GM18858 (cell line): ENCODE measurements around the gene OPALIN.

ENCODE experiments used
- ATAC-seq: cut with Tn5 transposase; IDR thresholded peaks from one replicate; pipeline ENCODE4 v1.9.1; 2021; ENCODE audit not compliant: unreplicated experiment

Gene OPALIN

DNA sequence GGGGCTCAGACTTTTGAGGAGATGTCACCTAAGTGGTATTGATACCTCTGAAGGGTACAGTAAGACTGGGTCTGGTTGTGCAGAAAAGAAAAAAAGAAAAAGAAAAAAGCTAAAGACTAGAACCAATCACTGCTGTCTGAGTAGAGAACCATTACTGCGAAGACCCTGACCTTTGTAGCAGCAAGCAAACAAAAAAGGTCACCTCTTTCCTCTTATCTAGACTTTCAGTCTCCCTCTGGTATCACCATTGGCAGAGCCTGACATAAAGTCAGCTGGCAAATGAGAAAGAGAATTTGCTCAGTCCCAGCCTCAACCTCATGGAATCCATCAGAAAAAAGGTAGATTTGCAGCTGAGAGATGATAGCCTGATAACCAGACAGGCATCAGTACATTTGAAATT is 57.2 kb downstream of the OPALIN start:
- ATAC-seq, result no peak

DNA sequence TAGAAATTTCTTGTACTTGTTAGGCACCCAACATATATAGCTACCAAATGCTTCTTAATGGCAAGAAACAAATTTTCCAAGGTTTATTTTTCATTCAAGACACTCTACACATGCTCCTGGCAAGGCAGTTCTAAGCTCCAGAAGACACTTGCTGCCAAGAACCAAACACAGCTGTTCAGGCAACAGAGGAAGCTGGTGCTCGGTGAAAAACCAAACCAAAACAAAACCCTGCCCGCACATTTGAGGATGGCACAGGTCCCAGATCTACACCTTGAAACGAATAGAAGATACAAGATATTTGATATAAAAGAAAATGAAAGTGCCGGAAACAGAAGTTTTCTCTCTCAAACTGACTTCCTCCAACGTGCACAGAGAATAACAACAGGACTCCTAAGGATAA is 59.4 kb downstream of the OPALIN start:
- ATAC-seq, result no peak

DNA sequence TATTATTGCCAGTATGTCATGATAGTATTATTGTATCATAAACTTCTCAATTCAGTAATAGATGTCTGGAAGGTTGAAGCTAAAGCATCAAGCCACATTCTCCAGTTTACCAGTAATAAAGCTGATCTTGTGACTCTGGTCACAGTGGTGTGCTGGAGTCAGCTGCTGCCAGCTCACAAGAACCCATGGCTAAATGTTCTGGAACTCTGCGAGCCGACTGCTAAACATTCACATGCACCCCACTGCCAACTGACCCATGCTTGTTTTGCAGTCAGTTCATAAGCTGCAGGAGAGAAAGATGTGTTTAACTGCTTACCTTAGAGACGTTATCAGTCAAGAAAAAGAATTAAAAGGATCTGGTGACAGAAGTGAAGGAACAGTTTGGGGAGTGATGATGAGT is 60.4 kb downstream of the OPALIN start:
- ATAC-seq, result no peak

DNA sequence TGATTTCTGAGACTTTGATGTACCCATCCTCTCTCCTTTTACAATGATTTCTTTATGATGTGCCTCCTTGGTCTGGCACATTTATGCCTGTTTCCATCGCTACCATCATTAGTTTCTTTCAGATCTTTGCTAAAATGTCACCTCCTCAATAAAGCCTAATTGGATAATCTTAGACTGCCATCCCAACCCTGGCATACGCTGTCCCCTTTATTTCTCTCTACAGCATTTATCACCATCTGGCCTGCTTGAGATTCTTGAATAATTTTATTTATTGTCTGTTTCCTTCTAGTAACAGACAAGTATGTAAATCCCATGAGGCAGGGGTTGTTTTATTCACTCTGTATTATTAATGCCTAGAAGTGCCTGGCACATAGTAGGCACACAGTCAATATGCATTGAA is 61.3 kb downstream of the OPALIN start:
- ATAC-seq, result no peak

DNA sequence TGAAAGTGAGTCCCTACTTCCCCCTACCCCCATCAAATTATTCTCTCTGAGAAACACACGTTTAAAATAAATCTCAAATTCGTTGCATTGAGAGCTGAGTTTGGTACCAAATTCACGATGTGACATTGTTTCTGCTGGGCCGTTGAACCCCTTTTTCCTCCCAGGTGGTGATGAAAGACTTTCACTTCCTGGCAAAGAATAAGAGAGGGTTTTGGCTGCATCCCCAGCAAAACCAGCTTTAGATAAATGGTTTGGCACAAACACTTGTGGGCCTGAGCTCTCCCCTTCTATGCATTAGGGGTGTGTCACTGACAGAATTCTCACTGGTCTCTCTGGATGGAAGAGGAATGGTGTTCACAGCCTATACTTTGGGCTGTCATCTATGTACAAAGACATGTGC is 63.3 kb downstream of the OPALIN start:
- no peak for ATAC-seq
